Common myeloid progenitor, CD34-positive (primary cell): ENCODE results near the gene FRMPD1.

Experiments
- CTCF ChIA-PET: fragments of 350-600 bp; sonication (Branson Sonifier 250); formaldehyde crosslinking; loops from one replicate; lab custom pipeline; 2021; ENCODE audit warnings: antibody characterized with exemption; lab: Charles Lee
- POLR2A ChIA-PET: fragments of 350-600 bp; sonication (Branson Sonifier 250); formaldehyde crosslinking; loops from one replicate; lab custom pipeline; 2021; ENCODE audit warnings: antibody characterized with exemption; lab: Charles Lee
- DNase-seq, 3 donors: peaks; one replicate each; pipeline versions ENCODE4 v3.0.0 to v3.0.0-alpha.2; 2013
- H3K27ac ChIP-seq, 2 experiments: 1 replicate in 1 of 2; 2 replicates in 1 of 2; pipeline ENCODE4 v1.7.0; 2013; ENCODE audit warnings: inconsistent platforms in 2 of 2, low read length in 2 of 2, mild to moderate bottlenecking in 2 of 2, low read depth in 1 of 2, moderate library complexity in 1 of 2; ENCODE audit not compliant: severe bottlenecking in 2 of 2, insufficient read depth in 1 of 2, poor library complexity in 1 of 2
- H3K27me3 ChIP-seq, 5 experiments: replicated peaks in 2 of 5; 1 replicate in 3 of 5; 2 replicates in 2 of 5; pipeline versions ENCODE4 v1.6.1 to v1.7.0; 2013; ENCODE audit warnings: low read length in 4 of 5, mild to moderate bottlenecking in 2 of 5, moderate library complexity in 2 of 5, inconsistent platforms in 1 of 5; ENCODE audit not compliant: insufficient read depth in 5 of 5, control insufficient read depth in 4 of 5
- H3K36me3 ChIP-seq, 4 experiments: 1 replicate in 2 of 4; 2 replicates in 2 of 4; pipeline versions ENCODE4 v1.6.1 to v1.7.0; 2013; ENCODE audit warnings: low read length in 3 of 4, control low read depth in 1 of 4, mild to moderate bottlenecking in 1 of 4; ENCODE audit not compliant: control insufficient read depth in 4 of 4, insufficient read depth in 4 of 4
- H3K4me1 ChIP-seq, 4 experiments: 1 replicate in 3 of 4; 2 replicates in 1 of 4; pipeline versions ENCODE4 v1.6.1 to v1.7.1; 2013; ENCODE audit warnings: low read length in 3 of 4, mild to moderate bottlenecking in 3 of 4, control low read depth in 1 of 4, inconsistent platforms in 1 of 4, moderate library complexity in 1 of 4; ENCODE audit not compliant: control insufficient read depth in 4 of 4, insufficient read depth in 4 of 4; ENCODE audit errors: control extremely low read depth in 1 of 4
- H3K4me3 ChIP-seq, 7 experiments: 1 replicate in 4 of 7; 2 replicates in 3 of 7; pipeline versions ENCODE4 v1.5.1 to v1.7.0; 2013; ENCODE audit warnings: mild to moderate bottlenecking in 7 of 7, low read length in 6 of 7, moderate library complexity in 6 of 7, inconsistent platforms in 2 of 7, low read depth in 2 of 7, control low read depth in 1 of 7; ENCODE audit not compliant: insufficient read depth in 4 of 7, control insufficient read depth in 1 of 7; ENCODE audit errors: extremely low read depth in 1 of 7
- H3K9me3 ChIP-seq, 5 experiments: 1 replicate in 4 of 5; 2 replicates in 1 of 5; pipeline versions ENCODE4 v1.6.1 to v1.7.1; 2013; ENCODE audit warnings: low read length in 4 of 5, mild to moderate bottlenecking in 2 of 5, inconsistent platforms in 1 of 5, low read depth in 1 of 5, moderate library complexity in 1 of 5; ENCODE audit not compliant: control insufficient read depth in 4 of 5, insufficient read depth in 2 of 5; ENCODE audit errors: control extremely low read depth in 1 of 5
- WGBS: methylation state at CpG from one replicate; pipeline ENCODE4 v1.1.5; 2013; ENCODE audit not compliant: insufficient coverage; 5-methylcytosine and 5-hydroxymethylcytosine counted together

Gene FRMPD1

DNA sequence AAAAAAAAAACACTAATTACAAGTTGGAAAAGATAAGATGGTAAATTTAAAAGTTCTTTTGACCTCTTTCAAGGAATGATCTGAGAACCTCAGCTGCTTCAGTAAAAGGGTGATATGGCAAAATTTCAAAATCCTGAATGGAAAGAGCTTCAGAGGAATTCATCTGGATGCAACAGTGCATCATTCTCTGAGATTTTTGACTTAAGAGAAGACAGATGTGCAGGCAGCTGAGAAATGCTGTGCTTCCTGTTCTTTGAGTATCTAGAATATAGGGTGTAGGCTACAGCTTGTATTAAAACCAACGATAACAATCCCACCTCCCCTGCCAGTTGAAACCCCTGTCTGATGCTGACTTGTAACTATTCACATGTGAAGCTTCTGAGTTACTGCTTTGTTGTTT, 6.2 kb downstream of the FRMPD1 start:
- CTCF ChIA-PET, result interaction anchor here (0.6 to 1.1 kb wide), 2 partner anchors 21 to 208 kb away, joined by 3 to 4 read pairs; no protein-coding TSS in a partner anchor
- WGBS, result no CpG with 5 or more reads among the region's 1 CpG
- POLR2A ChIA-PET, result no interaction called here
- Histone ChIP-seq H3K9me3 (no peaks in the 10 kb centered on the region), H3K4me1 (no peaks in the 10 kb centered on the region), H3K27ac (no peak overlapping the region), H3K27me3 (peaks cover 8 to 42% (median 21%) of the 10 kb centered on the region in 5 experiments), H3K36me3 (no peaks in the 10 kb centered on the region), H3K4me3 (no peak overlapping the region)
- DNase-seq, result no peak

GRCh38 chr9:37660691-37661090, 9.9 kb downstream of the FRMPD1 start:
- CTCF ChIA-PET, result interaction anchor here (0.6 to 1.4 kb wide), 2 partner anchors 16 to 77 kb away, joined by 3 to 4 read pairs; no protein-coding TSS in a partner anchor
- DNase-seq, result no peak
- H3K36me3 ChIP-seq, result no peaks in the 10 kb centered on the region
- no peak overlapping the region for H3K4me3 ChIP-seq
- peaks cover 0 to 3% (median 0%) of the 10 kb centered on the region in 4 experiments for H3K4me1 ChIP-seq
- WGBS, result 85% methylated on average over 3 of the region's 3 CpGs
- H3K27ac ChIP-seq, result no peak overlapping the region
- POLR2A ChIA-PET, result no interaction called here
- H3K27me3 ChIP-seq, result peaks cover 0 to 12% (median 6%) of the 10 kb centered on the region in 5 experiments
- no peaks in the 10 kb centered on the region for H3K9me3 ChIP-seq

- H3K27ac ChIP-seq, result no peak overlapping the region
- 94% methylated on average over 2 of the region's 5 CpGs for WGBS
- peaks cover 0 to 11% (median 9%) of the 10 kb centered on the region in 5 experiments for H3K27me3 ChIP-seq
- H3K4me3 ChIP-seq, result no peak overlapping the region
- no peak for DNase-seq
- ChIA-PET POLR2A (no interaction called here), CTCF (interaction anchor here (1.8 kb wide), 1 partner anchor 12 kb away, joined by 6 read pairs; no protein-coding TSS in a partner anchor)
- peaks cover 0 to 3% (median 0%) of the 10 kb centered on the region in 4 experiments for H3K4me1 ChIP-seq
- H3K36me3 ChIP-seq, result no peaks in the 10 kb centered on the region
- no peaks in the 10 kb centered on the region for H3K9me3 ChIP-seq
Observed at GRCh38 chr9:37663926-37664325, 13.2 kb downstream of the FRMPD1 start.

GRCh38 chr9:37667706-37668105, 17.0 kb downstream of the FRMPD1 start:
- POLR2A ChIA-PET, result no interaction called here

DNA sequence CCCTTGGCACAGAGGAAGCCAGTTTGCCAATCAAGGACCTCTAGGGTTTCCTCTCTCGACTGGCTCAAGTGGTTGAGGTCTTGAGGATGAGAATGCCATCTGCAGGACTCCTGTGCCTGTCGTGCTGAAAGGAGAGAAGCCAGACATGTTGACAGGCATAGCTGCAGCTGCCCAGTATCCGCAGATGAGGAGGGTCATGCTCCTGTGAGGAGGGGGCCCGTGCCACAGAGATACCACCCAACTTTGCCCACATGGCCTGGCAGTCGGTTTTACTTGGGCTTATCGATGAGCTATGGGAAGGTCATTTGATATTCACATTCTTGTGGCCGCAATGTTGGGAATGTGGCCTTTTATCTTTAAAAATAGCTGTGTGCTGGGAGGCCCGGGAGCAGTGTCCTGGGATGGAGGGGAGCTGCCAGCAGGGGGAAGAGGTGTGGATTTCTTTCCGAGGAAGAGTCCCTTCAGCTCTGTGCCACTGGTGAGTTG, 17.4 kb downstream of the FRMPD1 start:
- Histone ChIP-seq H3K27ac (no peak overlapping the region), H3K4me1 (peaks cover 0 to 3% (median 0%) of the 10 kb centered on the region in 4 experiments), H3K36me3 (no peaks in the 10 kb centered on the region), H3K9me3 (no peaks in the 10 kb centered on the region), H3K27me3 (peaks cover 0 to 22% (median 8%) of the 10 kb centered on the region in 5 experiments), H3K4me3 (no peak overlapping the region)
- ChIA-PET CTCF (interaction anchor here (1.2 kb wide), 1 partner anchor 45 kb away, joined by 3 read pairs; no protein-coding TSS in a partner anchor), POLR2A (no interaction called here)
- 44% methylated on average over 4 of the region's 9 CpGs for WGBS
- no peak for DNase-seq

More at GRCh38 chr9:37667706-37668105, 17.0 kb downstream of the FRMPD1 start:
- 100% methylated on average over 1 of the region's 2 CpGs for WGBS
- Histone ChIP-seq H3K9me3 (no peaks in the 10 kb centered on the region), H3K4me3 (no peak overlapping the region), H3K4me1 (peaks cover 0 to 3% (median 0%) of the 10 kb centered on the region in 4 experiments), H3K36me3 (no peaks in the 10 kb centered on the region), H3K27me3 (peaks cover 0 to 22% (median 8%) of the 10 kb centered on the region in 5 experiments), H3K27ac (no peak overlapping the region)
- CTCF ChIA-PET, result interaction anchor here (1.2 to 1.7 kb wide), 2 partner anchors 9 to 45 kb away, joined by 3 to 5 read pairs; no protein-coding TSS in a partner anchor
- DNase-seq, result no peak

GRCh38 chr9:37669232-37669631, 18.5 kb downstream of the FRMPD1 start:
- DNase-seq, result no peak
- Histone ChIP-seq H3K4me3 (no peak overlapping the region), H3K27me3 (peaks cover 0 to 22% (median 8%) of the 10 kb centered on the region in 5 experiments), H3K36me3 (no peaks in the 10 kb centered on the region), H3K9me3 (no peaks in the 10 kb centered on the region), H3K27ac (no peak overlapping the region), H3K4me1 (peaks cover 0 to 3% (median 0%) of the 10 kb centered on the region in 4 experiments)
- CTCF ChIA-PET, result no interaction called here
- WGBS, result 76% methylated on average over 4 of the region's 5 CpGs
- POLR2A ChIA-PET, result no interaction called here

- Histone ChIP-seq H3K4me3 (no peak overlapping the region), H3K4me1 (peaks cover 0 to 4% (median 0%) of the 10 kb centered on the region in 4 experiments), H3K27me3 (peaks cover 0 to 3% (median 0%) of the 10 kb centered on the region in 5 experiments), H3K27ac (no peak overlapping the region), H3K9me3 (no peaks in the 10 kb centered on the region), H3K36me3 (no peaks in the 10 kb centered on the region)
- ChIA-PET CTCF (interaction anchor here (1.7 kb wide), 1 partner anchor 9 kb away, joined by 5 read pairs; no protein-coding TSS in a partner anchor), POLR2A (no interaction called here)
- no peak for DNase-seq
- 83% methylated on average over 3 of the region's 3 CpGs for WGBS
Observed at GRCh38 chr9:37675661-37676060, 24.9 kb downstream of the FRMPD1 start.
